Stimulated activated CD4-positive, alpha-beta T cell treated with anti-CD3 and anti-CD28 coated beads, Interleukin-15, amount 100 ng/mL, for 48 hours (primary cell): ENCODE data around the gene SIGLEC11.
"Not testable (repeated sequence)": the region's sequence is repeated elsewhere in the genome, so short reads cannot be mapped to it uniquely, and the experiment has no call there.

Source experiments
- DNase-seq, 2 donors: peaks; one replicate each; pipeline ENCODE4 v3.0.0-alpha.2; 2020; ENCODE audit warnings: low read depth in 2 of 2

The SIGLEC11 gene

GRCh38 chr19:49926515-49926914 is 34.5 kb downstream of the SIGLEC11 start:
- no peak for DNase-seq

GRCh38 chr19:49925486-49925885 is 35.5 kb downstream of the SIGLEC11 start:
- DNase-seq = no peak

DNA sequence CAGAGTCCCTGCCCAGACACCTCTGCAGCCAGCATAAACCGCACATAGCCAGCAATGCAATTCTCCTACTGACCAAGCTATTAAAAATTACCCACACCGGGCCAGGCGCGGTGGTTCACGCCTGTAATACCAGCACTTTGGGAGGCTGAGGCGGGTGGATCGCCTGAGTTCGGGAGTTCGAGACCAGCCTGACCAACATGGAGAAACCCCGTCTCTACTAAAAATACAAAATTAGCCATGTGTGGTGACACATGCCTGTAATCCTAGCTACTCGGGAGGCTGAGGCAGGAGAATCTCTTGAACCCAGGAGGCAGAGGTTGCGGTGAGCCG is 36.1 kb downstream of the SIGLEC11 start:
- DNase-seq = not testable (repeated sequence)

DNA sequence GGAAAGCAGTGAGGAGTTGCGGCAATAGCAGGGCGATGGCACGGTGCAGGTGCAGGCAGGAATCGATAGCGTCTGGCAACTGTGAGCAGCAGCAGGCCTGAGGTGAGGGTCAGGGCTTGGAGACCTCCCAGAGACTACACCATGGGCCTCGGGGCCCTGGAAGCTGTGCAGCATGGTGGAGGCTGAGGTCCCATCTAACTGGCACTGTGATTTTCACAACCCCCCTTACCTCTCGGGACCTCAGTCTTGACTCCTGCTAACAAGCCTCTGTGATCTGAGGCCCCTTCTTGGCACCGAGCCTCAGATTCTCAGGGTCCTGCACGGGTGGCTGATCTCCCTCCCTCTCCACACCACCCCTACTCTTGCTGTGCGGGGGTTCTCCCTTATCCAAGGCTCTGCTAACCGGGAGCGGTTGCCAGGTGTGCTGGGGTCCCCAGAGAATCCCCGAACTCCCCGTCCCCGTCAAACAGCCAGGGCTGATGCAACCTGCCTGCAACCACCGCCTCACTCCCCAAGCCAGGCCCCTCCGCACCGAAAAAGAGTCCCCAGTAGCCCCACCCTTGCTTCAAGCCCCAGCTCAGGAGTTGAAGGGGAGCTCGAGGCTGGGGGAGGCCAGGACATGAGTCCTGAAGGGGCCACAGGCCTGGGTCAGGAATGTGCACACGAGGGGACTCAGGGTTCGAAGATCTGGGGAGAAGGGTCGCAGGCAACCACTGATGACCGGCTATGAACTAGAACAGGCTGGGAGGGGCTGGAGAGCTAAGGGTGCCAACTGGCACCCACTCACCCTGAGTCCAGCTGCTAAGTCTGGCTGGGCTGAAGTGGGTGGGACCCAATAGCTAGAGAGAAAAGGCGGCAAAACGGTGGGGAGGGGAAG is 36.7 kb downstream of the SIGLEC11 start:
- no peak for DNase-seq

DNA sequence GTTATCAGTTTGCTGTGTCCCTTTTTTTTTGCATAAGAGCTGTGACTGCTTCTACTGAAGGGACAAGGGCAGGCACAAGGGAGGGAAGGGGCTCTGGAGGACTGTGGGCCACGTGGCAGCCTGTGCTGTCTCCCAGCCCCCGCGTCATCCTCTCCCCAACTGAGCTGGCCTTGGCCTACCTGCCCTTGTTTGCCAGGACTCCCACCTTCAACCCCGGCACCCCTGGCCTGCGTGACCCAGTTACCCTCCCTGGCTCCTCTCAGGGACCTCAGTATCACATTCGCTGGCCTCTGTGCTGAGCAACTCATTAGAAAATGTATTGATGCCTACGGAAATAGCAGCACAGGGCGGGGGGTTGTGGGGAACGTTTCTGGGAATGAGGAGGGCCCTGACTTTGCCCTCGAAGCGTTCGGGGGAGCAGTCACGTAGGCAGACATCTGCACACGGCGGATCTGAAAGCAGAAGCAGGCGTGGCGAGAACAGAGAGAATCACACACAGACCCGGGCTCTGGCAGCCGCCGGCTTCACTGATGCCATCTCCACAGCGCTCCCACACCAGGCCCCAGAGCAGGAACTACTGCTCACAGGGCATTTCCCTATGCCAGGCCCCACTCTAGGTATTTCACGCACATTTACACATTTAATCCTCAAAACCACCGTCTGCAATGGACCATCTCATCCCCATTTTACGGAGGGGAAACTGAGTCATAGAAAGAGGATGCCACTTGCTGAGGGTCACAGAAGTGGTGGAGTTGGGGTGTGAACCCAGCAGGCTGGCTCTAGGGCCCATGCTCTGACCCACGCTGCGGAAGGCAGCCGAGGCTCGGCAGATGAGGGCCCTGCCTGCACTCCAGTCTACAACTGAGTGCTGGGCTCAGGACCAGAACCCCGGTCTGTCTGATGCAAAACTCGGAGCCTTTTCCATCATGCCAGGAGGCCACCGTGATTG is 37.6 kb downstream of the SIGLEC11 start:
- DNase-seq = no peak

DNA sequence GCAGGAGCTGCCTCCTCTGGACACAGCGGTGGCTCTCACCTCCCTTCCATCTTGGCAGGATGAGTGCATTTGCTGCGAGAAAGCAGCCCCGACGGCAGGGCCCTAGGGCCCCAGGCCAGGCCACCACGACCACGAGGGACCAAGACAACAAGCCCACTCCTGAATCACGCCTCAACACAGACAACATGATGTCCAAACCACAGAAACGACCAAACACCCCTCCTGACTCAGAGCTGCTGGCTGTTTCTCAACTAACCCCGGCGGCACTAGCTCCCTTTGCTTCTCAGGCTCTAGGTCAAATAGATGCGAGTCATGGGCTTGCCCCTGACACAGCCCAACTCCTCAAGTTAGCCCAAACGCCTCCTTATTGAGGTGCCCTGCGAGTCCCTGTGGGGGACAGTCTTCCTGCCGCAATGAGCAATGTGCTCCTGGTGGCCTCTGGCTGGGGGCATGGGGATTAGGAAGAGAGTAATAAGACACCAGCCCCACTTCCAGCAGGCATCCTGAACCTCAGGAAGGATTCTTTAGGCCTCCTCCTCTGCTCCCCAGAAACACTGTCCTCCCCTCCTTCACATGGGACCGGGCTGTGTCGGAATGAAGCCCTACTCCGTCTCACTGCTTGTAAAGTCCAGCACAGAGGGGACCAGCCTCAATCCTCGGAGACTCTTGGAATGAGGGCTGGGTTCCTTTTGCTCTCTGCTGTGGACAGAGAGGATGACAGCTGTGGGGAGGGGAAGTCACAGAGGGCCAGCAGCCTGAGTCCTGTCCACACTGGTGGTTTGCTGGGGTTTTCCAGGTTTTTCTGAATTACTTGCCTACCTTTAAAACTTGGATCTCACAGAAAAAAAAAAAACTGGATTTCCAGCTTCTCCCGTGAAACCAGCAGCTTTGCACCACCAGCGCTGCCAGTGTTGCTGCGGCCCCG is 38.8 kb downstream of the SIGLEC11 start:
- DNase-seq = no peak

GRCh38 chr19:49920624-49921363 is 40.2 kb downstream of the SIGLEC11 start:
- DNase-seq = no peak

DNA sequence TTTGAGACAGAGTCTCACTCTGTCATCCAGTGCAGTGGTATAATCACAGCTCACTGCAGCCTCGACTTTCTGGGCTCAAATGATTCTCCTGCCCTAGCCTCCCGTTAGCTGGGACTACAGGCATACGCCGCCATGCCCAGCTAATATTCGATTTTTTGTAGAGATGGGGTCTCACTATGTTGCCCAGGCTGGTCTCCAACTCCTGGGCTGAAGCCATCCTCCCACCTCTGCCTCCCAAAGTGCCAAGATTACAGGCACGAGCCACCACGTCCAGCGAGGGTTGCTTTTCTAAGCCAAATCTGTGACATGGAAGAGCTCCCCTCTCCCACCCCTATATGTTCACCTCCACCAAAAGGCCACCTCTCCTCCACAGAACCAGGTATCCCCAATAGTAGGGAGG is 42.9 kb downstream of the SIGLEC11 start:
- DNase-seq = no peak

DNA sequence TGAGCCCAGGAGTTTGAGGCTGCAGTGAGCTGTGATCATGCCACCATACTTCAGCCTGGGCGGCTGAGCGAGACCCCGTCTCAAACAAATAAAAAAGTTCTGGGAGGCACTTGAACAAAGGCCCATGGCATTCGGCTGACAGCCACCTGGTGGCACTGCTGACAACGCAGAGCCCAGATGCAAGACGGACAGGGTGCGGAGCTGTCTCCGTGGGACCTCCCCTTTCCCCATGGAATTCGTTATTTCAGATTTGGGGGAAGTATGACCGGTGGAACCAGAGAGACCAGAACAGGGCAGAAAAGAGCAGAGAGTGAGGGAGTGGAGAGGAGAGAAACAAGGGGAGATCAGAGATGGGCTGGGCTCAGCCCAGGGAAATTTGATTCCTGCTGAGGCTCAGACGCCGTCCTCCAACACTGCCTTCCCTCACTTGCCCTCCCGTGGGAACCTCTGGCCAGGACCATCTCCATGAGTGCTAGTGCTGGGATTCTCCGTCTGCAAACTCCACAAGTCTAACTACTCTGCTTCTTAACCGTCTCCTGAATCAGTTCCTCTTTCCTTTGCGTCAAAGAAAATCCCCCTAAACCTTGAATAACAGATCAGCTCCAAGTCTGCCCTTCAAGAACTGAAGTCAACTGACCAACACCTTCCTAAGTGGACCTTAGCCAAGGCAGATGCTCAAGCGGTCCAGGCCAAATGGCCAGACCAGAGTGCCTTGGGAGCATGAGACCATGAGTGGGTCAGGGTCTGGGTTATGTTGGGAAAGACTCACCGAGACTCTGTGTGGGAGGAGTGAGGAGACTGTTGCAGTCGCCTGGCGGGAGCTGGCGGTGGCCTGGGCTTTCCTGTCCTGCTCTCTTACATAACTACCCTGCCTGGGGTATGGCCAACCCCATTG is 43.9 kb downstream of the SIGLEC11 start:
- no peak for DNase-seq

DNA sequence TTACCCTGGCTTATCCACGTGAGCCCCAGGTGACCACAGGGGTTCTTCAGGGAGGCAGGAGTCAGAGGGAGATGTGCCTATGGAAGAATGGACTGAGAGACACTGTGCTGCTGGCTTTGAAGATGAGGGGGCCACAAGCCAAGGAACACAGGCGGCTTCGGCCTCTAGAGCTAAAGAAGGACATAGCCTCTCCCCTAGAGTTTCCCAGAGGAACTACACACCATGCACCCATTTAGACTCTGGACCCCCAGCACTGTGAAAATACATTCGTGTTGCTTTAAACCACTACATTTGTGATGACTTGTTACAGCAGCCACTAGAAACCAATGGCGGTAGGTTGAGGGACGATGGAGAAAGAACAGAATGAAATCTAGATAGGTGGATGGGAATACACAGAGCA is 45.7 kb downstream of the SIGLEC11 start:
- DNase-seq = no peak

DNA sequence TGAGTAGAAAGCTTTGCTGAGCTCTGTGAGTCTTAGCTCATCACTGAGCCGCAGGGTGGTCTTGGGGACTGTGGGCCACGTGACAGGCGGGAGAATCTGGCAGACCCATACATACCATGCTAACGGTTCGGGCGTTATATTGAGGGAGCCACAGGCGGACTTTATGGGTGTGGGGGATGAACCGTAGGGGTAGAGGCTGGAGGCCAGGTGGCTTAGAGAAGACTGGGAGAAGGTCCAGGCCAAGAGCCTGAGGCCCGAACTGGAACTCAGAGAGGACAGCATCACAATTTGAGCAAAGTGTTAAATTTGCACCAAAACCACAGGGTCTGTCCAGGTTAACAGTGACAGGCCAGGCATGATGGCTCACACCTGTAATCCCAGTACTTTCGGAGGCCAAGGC is 47.3 kb downstream of the SIGLEC11 start:
- no peak for DNase-seq

DNA sequence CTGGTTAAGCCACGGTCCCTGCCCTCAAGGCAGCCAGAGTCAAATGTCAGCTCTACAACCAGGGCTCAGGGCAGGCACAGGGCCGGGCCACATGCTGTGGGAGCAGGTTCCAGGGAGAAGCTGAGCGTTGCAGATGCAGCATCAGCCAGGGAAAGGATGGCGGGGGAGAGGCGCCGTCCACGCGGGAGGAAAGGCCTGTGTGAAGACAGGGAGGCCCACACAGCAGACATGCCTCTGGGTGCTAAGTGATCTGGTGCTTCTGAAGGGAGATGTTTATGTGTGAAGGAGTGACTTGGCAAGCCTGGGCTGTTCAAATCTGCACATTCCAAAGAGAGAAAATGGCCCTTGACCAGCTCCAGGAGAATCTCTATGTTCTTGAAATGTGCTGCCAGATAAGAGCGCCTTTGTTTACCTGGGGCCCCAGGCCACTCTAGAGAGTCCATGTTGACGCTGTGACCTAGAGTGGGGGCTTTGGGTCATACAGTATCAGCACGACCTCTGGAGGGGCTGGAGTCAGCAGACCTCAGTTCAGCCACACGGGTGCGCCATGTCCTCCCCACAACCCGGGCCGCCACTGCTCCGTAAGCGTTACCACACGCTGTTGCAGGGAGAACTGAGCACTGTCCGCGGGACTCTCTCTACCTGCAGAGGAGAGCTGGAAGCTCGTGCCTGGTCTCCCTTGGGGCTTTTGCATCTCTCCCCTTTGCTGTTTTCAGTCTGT is 47.8 kb downstream of the SIGLEC11 start:
- no peak for DNase-seq

DNA sequence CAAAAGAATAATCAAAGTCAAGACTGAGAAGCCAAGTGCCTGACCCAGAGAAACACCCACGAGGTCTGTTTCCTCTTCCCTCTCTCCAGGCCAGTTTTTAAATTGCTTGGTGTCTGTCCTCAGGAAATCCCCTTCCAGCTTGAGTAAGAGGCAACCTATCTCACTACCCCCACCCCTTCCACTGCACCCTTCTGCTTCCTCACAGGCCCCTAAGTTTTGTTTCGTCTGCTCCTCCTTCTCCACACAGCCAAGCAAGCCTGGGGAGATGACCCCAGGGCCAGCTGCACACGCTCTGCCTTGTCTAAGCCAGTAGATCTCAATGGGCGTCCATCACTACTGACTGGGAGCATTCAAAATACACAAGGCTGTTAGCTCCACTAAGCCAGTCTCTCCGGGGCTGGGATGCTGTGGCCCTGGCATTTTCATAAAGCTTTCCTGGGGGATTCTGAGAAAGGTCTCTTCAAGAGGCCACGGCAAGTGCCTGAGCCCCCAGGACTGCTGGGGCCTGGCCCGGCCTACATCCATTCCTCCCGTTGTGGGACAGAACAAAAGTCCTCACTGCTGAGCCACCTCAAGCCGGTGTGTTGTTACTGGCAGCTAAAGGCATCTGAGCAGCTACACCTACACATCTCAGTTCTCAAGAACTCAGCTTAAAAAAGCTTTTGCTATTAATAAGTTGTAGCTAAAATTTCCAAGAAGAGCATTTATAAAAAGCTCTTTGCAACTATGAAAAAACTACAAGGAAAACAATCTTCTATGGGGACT is 49.4 kb downstream of the SIGLEC11 start:
- DNase-seq = no peak

- no peak for DNase-seq
These were observed 50.8 kb downstream of the SIGLEC11 start for GRCh38 chr19:49910179-49910578.

- no peak for DNase-seq
These were observed 52.2 kb downstream of the SIGLEC11 start for GRCh38 chr19:49908480-49909420.

GRCh38 chr19:49907745-49908446 is 53.1 kb downstream of the SIGLEC11 start:
- DNase-seq = no peak
